Measurements from ENCODE around the gene TPGS1. TPM values are rescaled to one million over a fixed set of nuclear protein-coding genes. Genes with fewer than 3 reads are reported as not detected.

Gene TPGS1
- total and polyA plus RNA-seq, 10 donors: 9.8 to 24.4 (median 19.5) TPM

DNA sequence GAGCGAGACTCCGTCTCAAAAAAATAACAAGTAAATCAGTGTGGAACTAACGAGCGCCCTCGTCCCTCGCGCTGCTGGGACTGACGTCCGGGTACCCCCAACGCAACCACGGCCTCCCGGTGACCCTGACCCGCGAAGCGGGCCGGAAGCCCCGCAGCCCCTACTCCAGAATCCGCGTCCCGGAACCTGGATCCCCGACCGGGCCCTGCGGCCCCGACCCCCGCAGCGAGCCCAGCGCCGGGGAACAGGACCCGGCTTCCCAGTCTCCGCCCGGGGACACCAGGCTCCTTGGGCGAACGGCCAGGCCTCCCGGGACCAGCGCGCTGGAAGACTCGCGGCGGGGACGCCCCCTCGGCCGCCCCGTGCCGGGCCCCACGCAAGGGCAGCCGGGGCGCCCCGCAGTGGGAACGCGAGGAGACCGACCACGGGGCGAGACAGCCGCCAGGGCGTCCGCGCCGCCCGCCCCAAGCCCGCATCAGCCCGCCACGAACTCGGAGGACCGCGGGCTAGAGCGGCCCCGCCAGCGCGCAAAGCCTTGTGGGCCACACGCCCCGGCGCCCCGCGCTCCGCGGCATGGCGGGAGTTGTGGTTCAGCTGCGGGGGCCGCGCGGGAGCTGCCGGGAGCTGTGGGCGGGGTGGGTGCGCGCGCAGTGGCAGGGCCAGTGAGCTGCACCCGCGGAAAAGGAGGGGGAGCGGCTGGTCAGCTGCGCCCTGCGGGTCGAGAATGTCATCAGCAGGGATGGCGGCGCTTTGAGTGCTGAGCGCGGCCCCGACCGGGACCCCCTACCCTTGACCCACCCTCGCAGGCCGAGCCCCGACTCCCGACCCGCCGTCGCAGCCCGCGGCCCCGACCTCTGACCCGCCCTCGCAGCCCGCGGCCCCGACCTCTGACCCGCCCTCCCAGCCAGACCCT, 18.5 kb upstream of the TPGS1 start:
- intact Hi-C loops (cut with DNase I; ENCODE audit: low total_unique reads): no loop called here

DNA sequence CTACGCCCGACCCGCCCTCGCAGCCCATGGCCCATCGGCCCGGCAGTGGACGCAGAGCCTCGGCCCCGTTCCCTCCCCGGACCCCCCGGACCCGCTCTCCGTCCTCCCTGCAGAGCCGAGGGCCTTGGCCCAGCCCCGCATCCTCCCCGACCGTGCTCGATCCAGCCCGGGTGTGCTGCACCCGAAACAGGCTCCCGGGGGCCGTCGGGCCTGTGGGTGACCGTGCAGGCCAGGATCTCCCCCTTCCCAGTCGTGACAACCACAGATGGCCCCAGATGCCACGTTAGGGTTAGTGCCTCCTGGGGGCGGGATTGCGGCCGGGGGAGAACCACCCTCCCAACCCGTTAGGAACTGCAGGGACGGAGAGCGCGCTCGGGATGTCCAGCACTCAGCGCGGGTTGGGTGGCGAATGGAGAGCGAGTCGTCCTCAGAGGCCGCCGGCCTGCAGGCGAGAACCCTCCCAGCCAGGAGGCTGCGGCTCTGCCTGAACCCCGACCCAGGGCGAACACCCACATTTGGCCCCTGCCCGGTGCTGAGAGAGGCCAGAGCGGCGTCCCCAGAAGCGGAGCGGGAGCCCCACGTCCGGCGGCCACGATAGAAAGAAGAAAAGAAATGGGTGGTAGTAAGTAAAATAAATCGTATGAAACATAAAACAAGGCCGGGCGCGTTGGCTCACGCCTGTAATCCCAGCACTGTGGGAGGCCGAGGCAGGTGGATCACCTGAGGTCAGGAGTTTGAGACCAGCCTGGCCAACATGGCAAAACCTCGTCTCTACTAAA, 17.7 kb upstream of the TPGS1 start:
- TF ChIP-seq, protein P1, sequence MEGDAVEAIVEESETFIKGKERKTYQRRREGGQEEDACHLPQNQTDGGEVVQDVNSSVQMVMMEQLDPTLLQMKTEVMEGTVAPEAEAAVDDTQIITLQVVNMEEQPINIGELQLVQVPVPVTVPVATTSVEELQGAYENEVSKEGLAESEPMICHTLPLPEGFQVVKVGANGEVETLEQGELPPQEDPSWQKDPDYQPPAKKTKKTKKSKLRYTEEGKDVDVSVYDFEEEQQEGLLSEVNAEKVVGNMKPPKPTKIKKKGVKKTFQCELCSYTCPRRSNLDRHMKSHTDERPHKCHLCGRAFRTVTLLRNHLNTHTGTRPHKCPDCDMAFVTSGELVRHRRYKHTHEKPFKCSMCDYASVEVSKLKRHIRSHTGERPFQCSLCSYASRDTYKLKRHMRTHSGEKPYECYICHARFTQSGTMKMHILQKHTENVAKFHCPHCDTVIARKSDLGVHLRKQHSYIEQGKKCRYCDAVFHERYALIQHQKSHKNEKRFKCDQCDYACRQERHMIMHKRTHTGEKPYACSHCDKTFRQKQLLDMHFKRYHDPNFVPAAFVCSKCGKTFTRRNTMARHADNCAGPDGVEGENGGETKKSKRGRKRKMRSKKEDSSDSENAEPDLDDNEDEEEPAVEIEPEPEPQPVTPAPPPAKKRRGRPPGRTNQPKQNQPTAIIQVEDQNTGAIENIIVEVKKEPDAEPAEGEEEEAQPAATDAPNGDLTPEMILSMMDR (IDR thresholded peaks at IDR 0.05 in 8 of 11, conservative IDR thresholded peaks at IDR 0.05 in 3 of 11): no peak
- TF ChIP-seq POLR2AphosphoS5 (IDR thresholded peaks at IDR 0.05) (no peak), POLR2A (IDR thresholded peaks at IDR 0.05) (no peak)
- Histone ChIP-seq H3K4me3 (peak overlapping the region; percentile 60 to 96 (median 76)), H3K36me3 (no peaks in the 10 kb centered on the region), H3K9me3 (no peaks in the 10 kb centered on the region), H3K27me3 (replicated peaks in 1 of 7) (peaks cover 0 to 26% (median 5%) of the 10 kb centered on the region in 7 donors), H3K4me1 (peaks cover 5 to 44% (median 26%) of the 10 kb centered on the region in 6 donors), H3K27ac (peak overlapping the region; percentile 88 to 96 (median 92))
- WGBS, 5 donors: 24 to 53% (median 40%) methylated on average over 45 to 61 of the region's 61 CpGs
- intact Hi-C loops (cut with DNase I; ENCODE audit: low total_unique reads): no loop called here
- no peak for DNase-seq

More for the DNA sequence above, 18.5 kb upstream of the TPGS1 start:
- Histone ChIP-seq H3K36me3 (no peaks in the 10 kb centered on the region), H3K4me3 (peak overlapping the region; percentile 60 to 96 (median 76)), H3K27ac (peak overlapping the region; percentile 88 to 96 (median 92)), H3K9me3 (no peaks in the 10 kb centered on the region), H3K4me1 (peaks cover 5 to 37% (median 21%) of the 10 kb centered on the region in 6 donors), H3K27me3 (replicated peaks in 1 of 7) (peaks cover 0 to 23% (median 5%) of the 10 kb centered on the region in 7 donors)
- DNase-seq: peak; percentile 99
- WGBS, 5 donors: 0 to 1% (median 1%) methylated on average over 47 to 114 of the region's 114 CpGs
- peak in 2 of 3 donors; percentile 32 to 34 for TF ChIP-seq POLR2A (IDR thresholded peaks at IDR 0.05)
- TF ChIP-seq POLR2AphosphoS5 (IDR thresholded peaks at IDR 0.05): peak; percentile 89 to 92 (median 92)
- TF ChIP-seq, protein P1 (IDR thresholded peaks at IDR 0.05 in 8 of 11, conservative IDR thresholded peaks at IDR 0.05 in 3 of 11): peak in 3 of 11 experiments; percentile 26 to 41 (median 40)

DNA sequence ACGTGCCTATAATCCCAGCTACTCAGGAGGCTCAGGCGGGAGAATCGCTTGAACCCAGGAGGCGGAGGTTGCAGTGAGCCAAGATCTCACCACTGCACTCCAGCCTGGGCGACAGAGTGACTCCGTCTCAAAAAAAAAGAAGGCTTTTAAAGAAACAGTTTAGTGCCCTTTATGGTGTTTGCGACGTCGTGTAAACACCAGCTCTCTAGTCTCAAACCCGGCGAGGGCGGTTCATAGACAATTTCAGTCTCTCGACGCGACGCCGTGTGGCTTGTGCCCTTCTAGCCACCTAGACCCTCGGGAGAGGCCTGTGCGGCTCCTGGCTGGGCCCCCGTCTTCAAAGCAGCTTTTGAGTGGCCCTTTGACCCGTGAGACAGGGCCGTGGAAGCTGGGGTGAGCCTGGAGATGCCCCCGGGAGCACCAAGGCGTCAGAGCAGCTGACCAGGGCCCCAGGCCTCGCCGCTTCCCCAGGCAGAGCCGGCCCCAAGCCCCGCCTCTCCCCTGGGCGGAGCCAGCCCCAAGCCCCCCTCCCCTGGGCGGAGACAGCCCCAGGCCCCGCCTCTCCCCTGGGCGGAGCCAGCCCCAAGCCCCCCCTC, 16.1 kb upstream of the TPGS1 start:
- DNase-seq: peak; percentile 80
- intact Hi-C loops (cut with DNase I; ENCODE audit: low total_unique reads): no loop called here

More for the DNA sequence above, 16.1 kb upstream of the TPGS1 start:
- Histone ChIP-seq H3K27ac (peak overlapping the region in 4 of 8 donors; percentile 23 to 44 (median 29)), H3K36me3 (no peaks in the 10 kb centered on the region), H3K9me3 (no peaks in the 10 kb centered on the region), H3K4me1 (peaks cover 11 to 61% (median 33%) of the 10 kb centered on the region in 6 donors), H3K4me3 (no peak overlapping the region), H3K27me3 (replicated peaks in 1 of 7) (peaks cover 2 to 26% (median 8%) of the 10 kb centered on the region in 7 donors)
- TF ChIP-seq POLR2AphosphoS5 (IDR thresholded peaks at IDR 0.05): no peak
- TF ChIP-seq POLR2A (IDR thresholded peaks at IDR 0.05): no peak
- TF ChIP-seq, protein P1 (IDR thresholded peaks at IDR 0.05 in 8 of 11, conservative IDR thresholded peaks at IDR 0.05 in 3 of 11): no peak
- WGBS, 5 donors: 82 to 91% (median 85%) methylated on average over 20 to 32 of the region's 32 CpGs
